ENCODE results near the gene SCARB2.
A peak's percentile ranks its signal among the peaks of the same experiment; 100 is the strongest.
"Not testable (repeated sequence)": the region's sequence is repeated elsewhere in the genome, so short reads cannot be mapped to it uniquely, and the experiment has no call there.

The SCARB2 gene

GRCh38 chr4:76213415-76214176 lies at the start of gene SCARB2:
Gene SCARB2, minus strand, starts transcription at chr4:76213824. Its CDS starts 281 bp downstream, at chr4:76213543.
- peak; percentile 40 to 48 for DNase-seq

- DNase-seq: no peak
These were observed 46.9 kb upstream of the SCARB2 start for GRCh38 chr4:76260571-76260970.

GRCh38 chr4:76257824-76258223 lies 44.2 kb upstream of the SCARB2 start:
- no peak for DNase-seq

- no peak for DNase-seq
These were observed 43.3 kb upstream of the SCARB2 start for GRCh38 chr4:76256968-76257367.

- no peak for DNase-seq
These were observed 42.4 kb upstream of the SCARB2 start for GRCh38 chr4:76256032-76256431.

GRCh38 chr4:76253511-76253910 lies 39.9 kb upstream of the SCARB2 start:
- DNase-seq: no peak

GRCh38 chr4:76252271-76252653 lies 38.6 kb upstream of the SCARB2 start:
- no peak for DNase-seq

GRCh38 chr4:76251441-76252270 lies 38.0 kb upstream of the SCARB2 start, which contains the start of gene FAM47E:
Gene FAM47E, plus strand, starts transcription at chr4:76251721. Its CDS starts 26 bp downstream, at chr4:76251747.
- DNase-seq: peak; percentile 1 to 4

GRCh38 chr4:76250962-76251361 lies 37.3 kb upstream of the SCARB2 start:
- no peak for DNase-seq

GRCh38 chr4:76246852-76247251 lies 33.2 kb upstream of the SCARB2 start:
- DNase-seq: no peak

GRCh38 chr4:76246025-76246424 lies 32.4 kb upstream of the SCARB2 start:
- DNase-seq: no peak

- DNase-seq: not testable (repeated sequence)
These were observed 30.3 kb upstream of the SCARB2 start for GRCh38 chr4:76243877-76244276.

- DNase-seq: no peak
These were observed 26.6 kb upstream of the SCARB2 start for GRCh38 chr4:76240236-76240635.

- no peak for DNase-seq
These were observed 25.1 kb upstream of the SCARB2 start for GRCh38 chr4:76238701-76239100.

GRCh38 chr4:76238236-76238635 lies 24.6 kb upstream of the SCARB2 start:
- no peak for DNase-seq

GRCh38 chr4:76235915-76236314 lies 22.3 kb upstream of the SCARB2 start:
- no peak for DNase-seq

- DNase-seq: no peak
These were observed 21.8 kb upstream of the SCARB2 start for GRCh38 chr4:76235407-76235806.

GRCh38 chr4:76234679-76235044 lies 21.0 kb upstream of the SCARB2 start:
- DNase-seq: no peak

GRCh38 chr4:76233967-76234678 lies 20.5 kb upstream of the SCARB2 start:
- no peak for DNase-seq

- no peak for DNase-seq
These were observed 19.9 kb upstream of the SCARB2 start for GRCh38 chr4:76233529-76233928.

GRCh38 chr4:76233083-76233482 lies 19.5 kb upstream of the SCARB2 start:
- DNase-seq: no peak

- no peak for DNase-seq
These were observed 19.1 kb upstream of the SCARB2 start for GRCh38 chr4:76232681-76233080.

- no peak for DNase-seq
These were observed 12.8 kb upstream of the SCARB2 start for GRCh38 chr4:76226418-76226817.

Data from activated CD4-positive, alpha-beta T cell treated with anti-CD3 and anti-CD28 coated beads, Interleukin-2, amount 50 U/mL, for 4 hours (primary cell).